ENCODE results near the gene USP1. TPM values are rescaled to one million over a fixed set of nuclear protein-coding genes. Genes with fewer than 3 reads are reported as not detected.

Gene USP1
- total RNA-seq, 1 donor from 2014 or later: 70.0 TPM

DNA sequence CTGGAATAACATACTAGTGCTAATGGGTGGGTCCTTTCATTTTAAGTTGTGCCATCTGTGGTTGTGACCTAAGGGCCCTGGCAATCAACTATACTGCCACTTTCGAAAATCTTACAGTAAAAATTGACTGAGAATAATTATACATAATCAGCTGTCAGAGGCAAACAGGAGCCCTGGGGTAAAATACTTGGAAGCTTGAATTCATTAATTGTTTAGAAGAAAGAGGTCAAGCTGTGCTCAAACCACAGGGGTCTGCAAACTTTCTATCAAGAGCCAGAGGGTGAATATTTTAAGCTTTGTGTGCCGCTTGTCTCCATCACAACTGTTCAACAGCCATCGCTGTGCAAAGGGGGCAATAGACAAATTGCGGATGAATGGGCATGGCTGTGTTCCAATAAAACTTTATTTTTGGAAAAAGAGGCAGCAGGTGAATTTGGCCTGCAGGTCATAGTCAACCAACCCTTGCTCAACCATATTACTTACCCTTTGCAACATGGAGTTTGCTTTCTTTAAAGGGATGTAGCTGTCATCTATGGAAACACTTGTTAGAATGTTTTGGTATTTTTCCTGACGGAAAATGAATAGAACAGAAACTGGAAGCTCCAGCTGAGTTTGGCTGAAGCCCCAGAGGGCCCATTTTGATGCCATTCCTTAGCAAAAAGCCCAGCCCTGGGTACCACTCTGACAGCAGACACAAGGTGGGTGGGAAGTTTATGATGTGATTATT, 35.7 kb upstream of the USP1 start:
- no peaks in the 10 kb centered on the region for H3K36me3 Mint-ChIP-seq (ENCODE audit: low read depth)
- no peak for DNase-seq (ENCODE audit: low read depth, low spot score)
- H3K9me3 Mint-ChIP-seq: no peaks in the 10 kb centered on the region
- peaks cover 37% of the 10 kb centered on the region for H3K4me1 Mint-ChIP-seq
- no peaks in the 10 kb centered on the region for H3K27me3 Mint-ChIP-seq (ENCODE audit: low read depth)
- no peak overlapping the region for H3K4me3 Mint-ChIP-seq
- TF ChIP-seq, protein P1, sequence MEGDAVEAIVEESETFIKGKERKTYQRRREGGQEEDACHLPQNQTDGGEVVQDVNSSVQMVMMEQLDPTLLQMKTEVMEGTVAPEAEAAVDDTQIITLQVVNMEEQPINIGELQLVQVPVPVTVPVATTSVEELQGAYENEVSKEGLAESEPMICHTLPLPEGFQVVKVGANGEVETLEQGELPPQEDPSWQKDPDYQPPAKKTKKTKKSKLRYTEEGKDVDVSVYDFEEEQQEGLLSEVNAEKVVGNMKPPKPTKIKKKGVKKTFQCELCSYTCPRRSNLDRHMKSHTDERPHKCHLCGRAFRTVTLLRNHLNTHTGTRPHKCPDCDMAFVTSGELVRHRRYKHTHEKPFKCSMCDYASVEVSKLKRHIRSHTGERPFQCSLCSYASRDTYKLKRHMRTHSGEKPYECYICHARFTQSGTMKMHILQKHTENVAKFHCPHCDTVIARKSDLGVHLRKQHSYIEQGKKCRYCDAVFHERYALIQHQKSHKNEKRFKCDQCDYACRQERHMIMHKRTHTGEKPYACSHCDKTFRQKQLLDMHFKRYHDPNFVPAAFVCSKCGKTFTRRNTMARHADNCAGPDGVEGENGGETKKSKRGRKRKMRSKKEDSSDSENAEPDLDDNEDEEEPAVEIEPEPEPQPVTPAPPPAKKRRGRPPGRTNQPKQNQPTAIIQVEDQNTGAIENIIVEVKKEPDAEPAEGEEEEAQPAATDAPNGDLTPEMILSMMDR (conservative IDR thresholded peaks at IDR 0.05): no peak
- H3K27ac Mint-ChIP-seq (ENCODE audit: unreplicated experiment): no peak overlapping the region

DNA sequence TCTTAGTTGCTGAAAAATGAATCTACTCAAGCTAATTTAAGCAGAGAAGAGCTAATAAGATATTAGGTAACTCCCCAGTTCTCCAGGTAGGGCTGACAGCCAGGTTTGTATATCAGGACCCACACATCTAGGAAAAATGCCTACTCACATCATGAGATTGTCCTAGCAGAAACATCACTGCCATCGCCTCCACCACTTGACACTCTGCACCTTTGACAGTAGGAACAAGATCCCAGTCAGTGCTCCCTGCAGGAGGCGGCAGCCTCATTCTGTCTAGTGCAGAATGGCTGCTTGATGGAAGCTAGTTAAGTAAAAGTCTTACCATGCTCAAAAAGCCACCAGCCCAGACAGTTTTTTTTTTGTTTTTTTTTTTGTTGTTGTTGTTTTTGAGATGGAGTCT, 31.6 kb upstream of the USP1 start:
- Mint-ChIP-seq H3K27me3 (ENCODE audit: low read depth) (no peaks in the 10 kb centered on the region), H3K27ac (ENCODE audit: unreplicated experiment) (no peak overlapping the region), H3K4me1 (peaks cover 24% of the 10 kb centered on the region), H3K9me3 (no peaks in the 10 kb centered on the region), H3K36me3 (ENCODE audit: low read depth) (no peaks in the 10 kb centered on the region), H3K4me3 (no peak overlapping the region)
- no peak for DNase-seq (ENCODE audit: low read depth, low spot score)
- TF ChIP-seq, protein P1 (conservative IDR thresholded peaks at IDR 0.05): no peak

DNA sequence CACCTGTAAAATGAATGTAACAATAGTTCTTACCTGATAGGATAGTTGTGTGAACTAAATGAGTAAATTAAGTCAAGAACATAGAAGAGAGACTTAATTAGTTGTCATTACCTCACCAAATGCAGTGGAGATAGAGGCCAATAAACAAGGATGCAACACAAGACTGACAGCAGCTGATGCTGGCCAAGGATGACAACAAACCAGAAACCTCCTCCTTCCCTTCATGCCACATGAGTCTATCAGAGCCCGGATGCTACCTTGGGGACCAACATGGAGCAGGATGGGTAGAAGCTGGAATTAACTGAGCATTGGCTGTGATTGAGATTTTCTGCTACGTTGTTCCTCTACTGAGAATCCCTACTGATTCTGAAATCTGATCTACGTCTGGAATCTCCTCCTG, 30.3 kb upstream of the USP1 start:
- DNase-seq (ENCODE audit: low read depth, low spot score): no peak
- H3K4me1 Mint-ChIP-seq: peaks cover 11% of the 10 kb centered on the region
- no peak overlapping the region for H3K4me3 Mint-ChIP-seq
- TF ChIP-seq, protein P1 (conservative IDR thresholded peaks at IDR 0.05): no peak
- H3K27me3 Mint-ChIP-seq (ENCODE audit: low read depth): no peaks in the 10 kb centered on the region
- H3K9me3 Mint-ChIP-seq: no peaks in the 10 kb centered on the region
- no peak overlapping the region for H3K27ac Mint-ChIP-seq (ENCODE audit: unreplicated experiment)
- no peaks in the 10 kb centered on the region for H3K36me3 Mint-ChIP-seq (ENCODE audit: low read depth)

DNA sequence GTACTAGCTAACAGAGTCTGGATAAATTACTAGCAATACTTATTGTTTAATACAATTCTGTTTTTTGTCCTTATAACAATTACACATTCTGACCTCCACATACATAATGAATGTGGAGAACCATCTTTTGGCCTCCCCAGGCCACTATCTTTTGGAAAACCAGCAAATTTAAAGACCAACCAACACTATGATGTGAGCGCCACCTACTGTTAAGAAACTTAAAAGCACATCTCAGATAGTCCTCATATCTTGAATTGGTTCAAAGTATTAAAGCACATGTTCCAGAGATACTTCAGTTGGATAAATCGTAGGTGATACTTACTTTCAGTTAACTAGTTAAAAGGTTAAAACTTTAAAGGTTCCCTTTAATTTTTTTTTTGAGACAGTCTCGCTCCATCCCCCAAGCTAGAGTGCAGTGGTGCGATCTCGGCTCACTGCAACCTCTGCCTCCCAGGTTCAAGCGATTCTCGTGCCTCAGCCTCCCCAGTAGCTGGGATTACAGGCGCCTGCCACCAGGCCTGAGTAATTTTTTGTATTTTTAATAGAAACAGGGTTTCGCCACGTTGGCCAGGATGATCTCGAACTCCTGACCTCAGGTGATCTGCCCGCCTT, 29.3 kb upstream of the USP1 start:
- H3K27me3 Mint-ChIP-seq (ENCODE audit: low read depth): no peaks in the 10 kb centered on the region
- H3K9me3 Mint-ChIP-seq: no peaks in the 10 kb centered on the region
- no peak overlapping the region for H3K4me3 Mint-ChIP-seq
- H3K27ac Mint-ChIP-seq (ENCODE audit: unreplicated experiment): no peak overlapping the region
- DNase-seq (ENCODE audit: low read depth, low spot score): peak; percentile 31
- no peaks in the 10 kb centered on the region for H3K36me3 Mint-ChIP-seq (ENCODE audit: low read depth)
- TF ChIP-seq, protein P1 (conservative IDR thresholded peaks at IDR 0.05): peak; percentile 96
- H3K4me1 Mint-ChIP-seq: peaks cover 6% of the 10 kb centered on the region

DNA sequence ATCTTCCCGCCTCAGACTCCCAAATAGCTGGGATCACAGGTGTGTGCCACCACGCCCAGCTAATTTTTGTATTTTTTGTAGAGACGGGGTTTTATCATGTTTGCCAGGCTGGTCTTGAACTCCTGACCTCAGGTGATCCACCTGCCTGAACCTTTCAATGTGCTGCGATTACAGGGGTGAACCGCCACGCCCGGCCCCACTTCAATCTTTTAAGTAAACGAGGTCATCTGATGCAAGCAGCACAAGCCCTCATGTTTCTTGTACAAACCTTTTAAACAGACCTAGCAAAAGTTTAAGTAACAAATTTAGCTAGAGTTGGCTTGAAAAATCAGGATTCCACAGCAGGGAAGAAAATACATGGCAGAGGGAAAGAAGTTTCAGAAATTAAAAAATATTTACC, 21.2 kb upstream of the USP1 start:
- no peak for DNase-seq (ENCODE audit: low read depth, low spot score)
- no peaks in the 10 kb centered on the region for H3K27me3 Mint-ChIP-seq (ENCODE audit: low read depth)
- peaks cover 4% of the 10 kb centered on the region for H3K4me1 Mint-ChIP-seq
- no peaks in the 10 kb centered on the region for H3K36me3 Mint-ChIP-seq (ENCODE audit: low read depth)
- H3K4me3 Mint-ChIP-seq: no peak overlapping the region
- TF ChIP-seq, protein P1 (conservative IDR thresholded peaks at IDR 0.05): no peak
- H3K27ac Mint-ChIP-seq (ENCODE audit: unreplicated experiment): no peak overlapping the region
- no peaks in the 10 kb centered on the region for H3K9me3 Mint-ChIP-seq

Measured in neural crest cell (in vitro differentiated cells).